ENCODE results near the gene XPNPEP3. TPM values are rescaled to one million over a fixed set of nuclear protein-coding genes. Genes with fewer than 3 reads are reported as not detected.

Gene XPNPEP3
- total RNA-seq, 1 donor from 2014 or later, result 28.7 TPM

GRCh38 chr22:40967111-40967760 lies 110.3 kb downstream of the XPNPEP3 start:
- H3K36me3 ChIP-seq, result peaks cover 80% of the 10 kb centered on the region
- intact Hi-C loops (cut with micrococcal nuclease), result no loop called here
- no peak overlapping the region for H3K27ac ChIP-seq (replicated peaks)

GRCh38 chr22:40972587-40972986 lies 115.6 kb downstream of the XPNPEP3 start:
- no peak overlapping the region for H3K4me3 ChIP-seq
- DNase-seq, result no peak
- TF ChIP-seq, protein P1, sequence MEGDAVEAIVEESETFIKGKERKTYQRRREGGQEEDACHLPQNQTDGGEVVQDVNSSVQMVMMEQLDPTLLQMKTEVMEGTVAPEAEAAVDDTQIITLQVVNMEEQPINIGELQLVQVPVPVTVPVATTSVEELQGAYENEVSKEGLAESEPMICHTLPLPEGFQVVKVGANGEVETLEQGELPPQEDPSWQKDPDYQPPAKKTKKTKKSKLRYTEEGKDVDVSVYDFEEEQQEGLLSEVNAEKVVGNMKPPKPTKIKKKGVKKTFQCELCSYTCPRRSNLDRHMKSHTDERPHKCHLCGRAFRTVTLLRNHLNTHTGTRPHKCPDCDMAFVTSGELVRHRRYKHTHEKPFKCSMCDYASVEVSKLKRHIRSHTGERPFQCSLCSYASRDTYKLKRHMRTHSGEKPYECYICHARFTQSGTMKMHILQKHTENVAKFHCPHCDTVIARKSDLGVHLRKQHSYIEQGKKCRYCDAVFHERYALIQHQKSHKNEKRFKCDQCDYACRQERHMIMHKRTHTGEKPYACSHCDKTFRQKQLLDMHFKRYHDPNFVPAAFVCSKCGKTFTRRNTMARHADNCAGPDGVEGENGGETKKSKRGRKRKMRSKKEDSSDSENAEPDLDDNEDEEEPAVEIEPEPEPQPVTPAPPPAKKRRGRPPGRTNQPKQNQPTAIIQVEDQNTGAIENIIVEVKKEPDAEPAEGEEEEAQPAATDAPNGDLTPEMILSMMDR (IDR thresholded peaks at IDR 0.05; ENCODE audit: borderline replicate concordance), result no peak
- intact Hi-C loops (cut with micrococcal nuclease), result no loop called here
- no peaks in the 10 kb centered on the region for H3K9me3 ChIP-seq (replicated peaks)
- peaks cover 47% of the 10 kb centered on the region for H3K36me3 ChIP-seq
- peaks cover 2% of the 10 kb centered on the region for H3K4me1 ChIP-seq
- H3K27ac ChIP-seq (replicated peaks), result no peak overlapping the region
- no peaks in the 10 kb centered on the region for H3K27me3 ChIP-seq (ENCODE audit: low read depth)

More at GRCh38 chr22:40967111-40967760, 110.3 kb downstream of the XPNPEP3 start:
- no peak overlapping the region for H3K4me3 ChIP-seq
- TF ChIP-seq, protein P1 (IDR thresholded peaks at IDR 0.05; ENCODE audit: borderline replicate concordance), result no peak
- H3K4me1 ChIP-seq, result peaks cover 42% of the 10 kb centered on the region
- DNase-seq, result no peak
- H3K27me3 ChIP-seq (ENCODE audit: low read depth), result no peaks in the 10 kb centered on the region
- H3K9me3 ChIP-seq (replicated peaks), result no peaks in the 10 kb centered on the region

- Histone ChIP-seq H3K4me3 (no peak overlapping the region), H3K36me3 (peaks cover 41% of the 10 kb centered on the region), H3K9me3 (replicated peaks) (no peaks in the 10 kb centered on the region), H3K4me1 (no peaks in the 10 kb centered on the region), H3K27me3 (ENCODE audit: low read depth) (no peaks in the 10 kb centered on the region), H3K27ac (replicated peaks) (no peak overlapping the region)
- TF ChIP-seq, protein P1 (IDR thresholded peaks at IDR 0.05; ENCODE audit: borderline replicate concordance), result no peak
- no peak for DNase-seq
- intact Hi-C loops (cut with micrococcal nuclease), result no loop called here
These were observed 116.2 kb downstream of the XPNPEP3 start for GRCh38 chr22:40973144-40973543.

DNA sequence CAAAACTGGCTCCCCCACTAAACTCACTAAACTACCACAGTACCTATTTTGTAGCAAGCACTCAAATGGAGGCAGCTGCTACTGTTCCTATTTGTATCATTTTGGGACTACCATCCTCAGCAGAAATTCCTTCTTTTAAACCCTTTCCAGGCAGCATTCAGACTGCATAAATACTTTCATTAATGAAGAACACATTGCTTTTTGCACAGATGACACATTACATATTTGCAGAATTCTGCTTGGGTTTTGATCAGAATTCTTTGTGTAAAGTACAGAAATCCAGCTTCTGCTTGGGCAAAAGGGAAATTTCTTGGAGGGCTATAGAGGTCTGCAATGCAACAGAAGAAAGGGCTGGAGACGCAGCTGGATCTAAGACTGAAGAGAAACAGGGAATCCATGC lies 118.4 kb downstream of the XPNPEP3 start:
- Histone ChIP-seq H3K27ac (replicated peaks) (no peak overlapping the region), H3K4me1 (no peaks in the 10 kb centered on the region), H3K9me3 (replicated peaks) (no peaks in the 10 kb centered on the region), H3K4me3 (no peak overlapping the region), H3K36me3 (peaks cover 25% of the 10 kb centered on the region), H3K27me3 (ENCODE audit: low read depth) (no peaks in the 10 kb centered on the region)
- intact Hi-C loops (cut with micrococcal nuclease), result no loop called here
- DNase-seq, result no peak
- TF ChIP-seq, protein P1 (IDR thresholded peaks at IDR 0.05; ENCODE audit: borderline replicate concordance), result no peak

DNA sequence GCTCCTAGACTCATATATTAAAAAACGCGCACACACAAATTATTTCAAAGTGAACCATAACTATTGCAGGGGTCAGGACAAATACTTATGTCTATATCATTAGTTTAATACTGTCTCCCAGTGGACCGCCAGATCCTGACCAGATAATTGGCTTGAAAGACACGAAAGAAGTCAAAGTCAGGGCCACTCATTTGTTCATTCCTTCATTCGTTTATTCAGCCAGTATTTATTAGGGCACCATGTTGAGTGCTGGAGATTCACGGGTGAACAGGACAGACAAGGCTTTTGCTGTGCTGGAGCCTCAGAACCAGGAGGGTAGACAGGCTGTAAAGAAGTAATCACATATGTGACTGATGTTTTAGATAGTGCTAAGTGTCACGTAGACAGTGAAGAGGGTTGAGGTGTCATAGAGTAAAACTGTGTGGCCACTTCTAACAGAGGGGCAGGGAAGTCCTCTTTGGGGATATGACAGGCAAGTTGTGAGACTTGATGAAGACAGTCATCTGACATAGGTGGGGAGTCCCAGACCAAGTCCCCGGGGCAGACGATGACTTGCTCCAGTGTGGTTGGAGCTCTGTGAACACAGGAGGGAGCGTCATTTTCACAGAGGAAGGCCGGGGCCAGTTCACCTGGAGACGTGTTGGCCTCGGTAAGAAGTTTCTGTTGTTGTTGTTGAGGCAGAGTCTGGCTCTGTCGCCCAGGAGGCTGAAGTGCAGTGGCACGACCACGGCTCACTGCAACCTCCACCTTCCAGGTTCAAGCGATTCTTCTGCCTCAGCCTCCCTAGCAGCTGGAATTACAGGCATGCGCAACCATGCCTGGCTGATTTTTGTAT lies 120.1 kb downstream of the XPNPEP3 start:
- Histone ChIP-seq H3K36me3 (peaks cover 16% of the 10 kb centered on the region), H3K27me3 (ENCODE audit: low read depth) (no peaks in the 10 kb centered on the region), H3K4me1 (no peaks in the 10 kb centered on the region), H3K9me3 (replicated peaks) (no peaks in the 10 kb centered on the region), H3K4me3 (no peak overlapping the region), H3K27ac (replicated peaks) (no peak overlapping the region)
- DNase-seq, result no peak
- intact Hi-C loops (cut with micrococcal nuclease), result no loop called here
- TF ChIP-seq, protein P1 (IDR thresholded peaks at IDR 0.05; ENCODE audit: borderline replicate concordance), result no peak
